Measurements from ENCODE around the gene LRP2BP.

GRCh38 chr4:185387957-185388356 is 7.8 kb downstream of the LRP2BP start:
- TF ChIP-seq EZH2 (IDR thresholded peaks at IDR 0.05; ENCODE audit: borderline replicate concordance, insufficient read depth, low read length, poor library complexity, severe bottlenecking) (no peak), CTCF (IDR thresholded peaks at IDR 0.05; ENCODE audit: poor library complexity, severe bottlenecking) (no peak), TAF1 (IDR thresholded peaks at IDR 0.05; ENCODE audit: low read depth) (no peak), EP300 (conservative IDR thresholded peaks at IDR 0.05; ENCODE audit: poor library complexity, severe bottlenecking) (no peak), POLR2AphosphoS5 (IDR thresholded peaks at IDR 0.05) (no peak), SMC3 (conservative IDR thresholded peaks at IDR 0.05; ENCODE audit: poor library complexity) (no peak), REST (IDR thresholded peaks at IDR 0.05; ENCODE audit: borderline replicate concordance) (no peak), RAD21 (conservative IDR thresholded peaks at IDR 0.05) (no peak)

Measured in neural cell (in vitro differentiated cells).